ENCODE measurements around the gene ARMC7. TPM values are rescaled to one million over a fixed set of nuclear protein-coding genes. Genes with fewer than 3 reads are reported as not detected.

ARMC7 gene
- total RNA-seq, 1 experiment from 2014 or later: 2.6 TPM

DNA sequence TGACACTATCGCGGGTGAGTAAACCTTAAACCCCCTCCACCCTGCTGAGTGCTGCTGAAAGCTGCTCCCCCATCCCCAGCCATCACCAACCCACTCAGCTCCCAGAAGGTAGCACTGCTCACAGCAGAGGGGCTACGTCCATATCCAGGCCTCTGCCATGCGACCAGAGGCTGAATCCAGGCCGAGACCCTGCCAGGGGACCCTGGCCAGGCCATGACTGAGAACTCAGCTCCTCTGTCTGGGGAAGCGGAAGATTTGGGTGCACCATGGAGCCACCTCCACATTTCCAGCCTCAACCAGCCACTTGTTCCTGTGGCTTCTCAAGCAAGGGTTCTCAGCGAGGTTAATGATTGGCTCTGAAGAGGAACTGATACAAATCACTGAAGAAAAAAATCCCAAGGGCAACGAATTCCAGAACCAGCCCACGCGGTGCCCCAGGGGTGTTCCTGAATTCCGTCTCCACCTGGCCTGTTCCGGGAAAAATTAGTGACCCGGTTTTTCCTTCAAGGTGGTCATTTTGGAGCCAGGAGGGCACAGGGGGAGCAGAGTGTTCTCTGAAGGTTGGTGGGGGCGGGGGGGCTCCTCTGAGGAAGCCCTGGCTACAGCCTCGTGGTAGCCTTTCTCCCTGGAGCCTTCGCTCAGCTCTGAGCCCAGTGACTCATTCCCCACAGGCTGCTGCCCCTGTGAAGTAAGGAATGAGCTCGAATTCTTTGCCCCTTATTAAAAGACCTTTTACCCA lies 31.3 kb upstream of the ARMC7 start:
- peak; percentile 84 for DNase-seq (ENCODE audit: low read depth)

- no peak for DNase-seq (ENCODE audit: low read depth)
These were observed 30.8 kb upstream of the ARMC7 start for GRCh38 chr17:75079023-75079373.

GRCh38 chr17:75081611-75082540 lies 27.9 kb upstream of the ARMC7 start:
- DNase-seq (ENCODE audit: low read depth): no peak

DNA sequence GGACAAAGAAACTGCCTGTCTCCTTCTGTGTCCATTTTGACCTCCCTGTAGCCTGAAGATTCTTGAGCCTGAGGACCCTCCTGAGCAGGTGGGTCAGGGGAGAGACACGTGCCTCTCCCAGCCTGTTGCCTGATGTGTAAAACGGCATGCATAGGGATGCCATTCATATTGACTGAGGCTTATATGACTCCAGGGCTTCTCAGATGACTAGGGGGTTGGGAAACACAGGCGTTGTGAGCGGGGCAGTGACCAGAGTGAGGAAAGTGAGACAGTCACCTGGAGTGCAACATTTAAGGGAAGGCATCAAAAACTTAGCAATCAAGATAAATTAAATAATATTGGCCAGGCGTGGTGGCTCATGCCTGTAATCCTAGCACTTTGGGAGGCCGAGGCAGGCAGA lies 27.1 kb upstream of the ARMC7 start:
- no peak for DNase-seq (ENCODE audit: low read depth)

DNA sequence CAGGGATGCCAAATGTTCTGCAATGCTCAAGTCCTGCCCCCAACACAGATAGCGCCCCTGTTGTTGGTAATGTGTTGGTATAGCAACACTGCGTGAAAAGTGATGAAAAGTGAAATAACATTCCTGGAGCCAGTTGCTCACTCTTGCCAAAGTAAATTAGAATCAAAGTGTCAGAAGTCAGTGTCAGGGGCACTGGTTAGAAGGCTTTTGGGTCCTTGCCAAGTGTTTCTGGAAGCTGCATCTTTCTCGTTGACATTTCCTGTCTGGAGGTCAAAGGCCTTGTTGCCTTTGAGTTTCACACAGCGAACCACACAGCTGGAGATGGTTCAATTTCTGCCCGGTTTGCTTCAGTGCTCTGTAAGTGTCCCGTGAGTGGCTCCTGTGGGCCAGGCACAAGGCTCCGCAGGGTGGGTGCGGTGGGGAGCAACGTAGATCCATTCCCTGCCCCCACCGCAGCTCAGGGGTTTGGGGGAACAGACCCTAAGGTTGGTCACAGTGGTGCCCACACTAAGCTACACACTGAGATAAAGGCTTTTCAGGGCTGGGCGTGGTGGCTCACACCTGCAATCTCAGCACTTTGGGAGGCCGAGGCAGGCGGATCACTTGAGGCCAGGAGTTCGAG lies 25.6 kb upstream of the ARMC7 start:
- no peak for DNase-seq (ENCODE audit: low read depth)

DNA sequence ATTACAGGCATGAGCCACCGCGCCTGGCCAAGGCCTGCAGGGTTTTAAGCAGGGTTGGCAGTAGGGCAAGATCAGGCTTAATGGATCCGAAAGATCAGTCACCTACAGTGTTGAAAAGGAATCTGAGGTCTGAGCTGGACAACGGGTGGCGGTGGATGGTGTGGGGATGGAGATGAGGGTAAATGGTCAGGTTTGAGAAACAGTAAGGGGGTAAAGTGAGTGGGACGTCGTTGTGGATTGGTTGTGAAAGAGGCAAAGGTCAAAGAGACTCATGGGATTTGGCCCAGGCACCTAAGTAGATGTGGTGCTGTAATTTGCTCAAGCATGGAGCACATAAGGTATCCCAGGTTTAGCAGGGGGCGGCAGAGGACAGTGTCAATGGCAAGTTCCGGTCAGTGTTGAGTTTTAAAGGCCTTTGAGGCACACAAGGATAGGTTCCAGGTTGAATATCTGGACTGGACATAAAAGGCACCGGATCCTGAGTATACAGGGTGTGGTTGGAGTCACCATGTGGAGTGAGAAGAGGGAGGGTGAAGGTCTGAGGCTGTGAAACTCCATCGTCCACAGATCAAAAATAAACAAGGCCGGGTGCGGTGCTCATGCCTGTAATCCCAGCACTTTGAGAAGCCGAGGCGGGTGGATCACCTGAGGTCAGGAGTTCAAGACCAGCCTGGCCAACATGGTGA lies 23.1 kb upstream of the ARMC7 start:
- DNase-seq (ENCODE audit: low read depth): no peak

GRCh38 chr17:75087182-75087557 lies 22.6 kb upstream of the ARMC7 start:
- DNase-seq (ENCODE audit: low read depth): no peak

- DNase-seq (ENCODE audit: low read depth): no peak
These were observed 22.0 kb upstream of the ARMC7 start, which contains the start of gene SLC16A5 for GRCh38 chr17:75087558-75088453. TSS of gene SLC16A5 (plus strand) at chr17:75087954. CDS start at chr17:75093637, 5,683 bp downstream.

DNA sequence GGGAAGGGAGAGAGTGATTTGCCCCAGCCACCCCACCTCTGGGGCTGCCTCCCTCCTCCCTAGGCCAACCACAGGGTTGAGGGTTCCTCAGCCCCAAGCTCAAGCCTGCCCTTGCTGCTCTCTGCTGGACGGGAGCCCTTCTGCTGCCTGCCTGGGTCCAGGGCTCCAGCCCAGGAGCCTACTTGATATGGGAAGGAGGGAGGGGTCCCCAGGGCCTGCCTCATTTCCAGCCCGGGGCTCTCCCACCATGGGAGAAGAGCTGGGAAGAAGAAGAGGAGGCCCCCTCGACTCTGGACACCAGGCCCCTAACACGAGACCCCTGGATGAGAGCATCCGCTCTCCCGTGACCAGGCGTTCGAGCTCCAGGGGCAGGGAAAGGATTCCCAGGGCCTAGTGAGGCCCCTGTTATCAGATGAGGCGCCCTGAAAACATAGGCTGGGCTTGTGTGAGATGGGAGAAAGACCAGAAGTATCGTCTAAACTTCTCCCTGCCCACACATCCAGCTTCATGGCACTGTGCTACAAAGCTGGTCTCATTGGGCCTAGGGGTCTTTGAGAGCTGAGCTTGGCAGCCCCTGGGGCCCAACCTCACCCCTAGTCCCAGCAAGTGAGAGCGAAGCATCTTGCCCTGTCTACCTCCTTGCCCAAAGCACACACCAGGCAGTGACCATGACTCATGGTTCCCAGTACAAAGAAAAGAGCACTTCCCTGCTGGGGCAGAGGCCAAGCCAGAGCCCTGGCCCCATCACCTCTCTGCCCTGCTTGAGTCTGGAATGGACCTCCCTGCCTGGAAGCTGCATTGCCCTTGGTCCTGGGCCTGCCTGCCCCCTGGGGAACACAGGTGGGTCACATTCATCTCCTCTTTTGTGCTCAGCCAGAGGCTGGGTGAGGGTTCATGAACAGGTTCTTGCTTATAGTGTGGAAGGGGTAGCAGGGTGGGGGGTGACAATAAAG lies 21.0 kb upstream of the ARMC7 start:
- peak; percentile 32 for DNase-seq (ENCODE audit: low read depth)

GRCh38 chr17:75090871-75091854 lies 18.6 kb upstream of the ARMC7 start:
- no peak for DNase-seq (ENCODE audit: low read depth)

- no peak for DNase-seq (ENCODE audit: low read depth)
These were observed 17.9 kb upstream of the ARMC7 start for GRCh38 chr17:75091855-75092327.

DNA sequence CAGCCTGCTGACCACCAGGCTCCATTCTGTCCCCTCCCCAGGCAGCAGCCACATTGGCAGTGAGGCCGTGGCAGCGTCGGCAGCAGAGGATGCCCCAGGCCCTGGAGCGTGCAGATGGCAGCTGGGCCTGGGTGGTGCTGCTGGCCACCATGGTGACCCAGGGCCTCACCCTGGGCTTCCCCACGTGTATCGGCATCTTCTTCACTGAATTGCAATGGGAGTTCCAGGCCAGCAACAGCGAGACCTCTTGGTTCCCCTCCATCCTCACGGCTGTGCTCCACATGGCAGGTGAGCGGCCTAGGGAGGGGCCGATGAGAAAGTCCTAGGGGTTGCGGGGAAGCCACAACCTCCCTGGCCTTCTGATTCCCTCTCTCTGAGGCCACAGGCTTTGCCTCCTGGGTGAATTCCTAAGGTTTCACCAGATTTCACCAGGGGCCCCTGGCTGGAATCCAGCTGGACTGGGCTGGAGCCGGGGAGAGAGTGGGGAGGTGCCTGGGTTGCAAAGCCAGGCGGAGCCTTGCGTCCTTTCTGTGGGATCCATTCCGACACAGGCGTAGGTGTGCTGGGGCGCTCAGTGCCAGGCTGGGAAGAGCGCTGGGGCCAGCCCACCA lies 16.1 kb upstream of the ARMC7 start:
- DNase-seq (ENCODE audit: low read depth): no peak

DNA sequence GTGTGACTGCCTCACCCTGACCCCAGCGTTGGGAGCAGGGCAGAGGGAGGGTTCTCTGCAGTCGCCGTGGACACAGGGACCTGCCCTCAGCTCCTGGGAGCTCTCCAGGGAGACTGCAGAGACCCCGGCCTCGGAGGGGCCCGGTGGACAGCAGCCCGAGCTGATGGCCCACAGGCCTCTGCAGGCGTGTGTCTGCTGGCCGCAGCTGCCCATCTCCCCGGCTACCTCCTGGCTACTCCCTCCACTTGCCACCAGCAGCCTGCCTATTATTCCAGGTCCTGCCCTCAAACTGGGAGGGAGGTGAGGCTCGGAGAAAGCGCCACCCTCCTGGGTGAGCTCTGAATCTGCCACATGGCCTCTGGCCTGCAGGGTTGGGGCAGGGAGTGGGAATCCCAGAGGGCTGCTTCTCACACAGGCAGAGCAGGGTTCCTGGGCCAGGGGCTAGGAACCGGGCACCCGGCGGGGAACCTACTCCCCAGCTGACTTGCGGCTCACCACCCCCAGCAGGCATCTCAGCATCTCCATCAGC lies 14.8 kb upstream of the ARMC7 start:
- no peak for DNase-seq (ENCODE audit: low read depth)

DNA sequence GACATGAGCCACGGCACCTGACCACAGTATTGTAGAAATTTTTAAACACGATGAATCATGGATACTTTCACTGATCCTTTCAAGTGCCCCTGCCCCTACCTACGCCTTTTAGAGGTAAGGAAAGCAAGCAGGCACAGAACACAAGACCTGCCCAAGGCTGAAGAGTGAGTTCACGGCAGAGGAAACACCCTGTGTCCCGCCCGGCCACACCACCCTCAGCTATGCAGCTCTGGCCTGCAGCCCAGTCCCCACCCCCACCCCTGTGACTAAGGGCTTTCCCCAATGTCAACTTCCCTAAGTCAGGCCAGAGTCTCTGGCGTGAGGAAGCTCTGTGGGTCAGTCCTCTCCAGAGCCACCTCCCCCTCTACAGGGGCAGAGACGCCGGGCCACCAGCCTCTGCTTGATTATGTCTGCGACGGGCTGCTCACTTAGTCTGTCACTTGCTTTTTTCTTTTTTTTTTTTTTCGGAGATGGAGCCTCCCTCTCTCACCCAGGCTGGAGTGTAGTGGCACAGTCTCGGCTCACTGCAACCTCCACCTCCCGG lies 13.6 kb upstream of the ARMC7 start:
- DNase-seq (ENCODE audit: low read depth): peak; percentile 94

DNA sequence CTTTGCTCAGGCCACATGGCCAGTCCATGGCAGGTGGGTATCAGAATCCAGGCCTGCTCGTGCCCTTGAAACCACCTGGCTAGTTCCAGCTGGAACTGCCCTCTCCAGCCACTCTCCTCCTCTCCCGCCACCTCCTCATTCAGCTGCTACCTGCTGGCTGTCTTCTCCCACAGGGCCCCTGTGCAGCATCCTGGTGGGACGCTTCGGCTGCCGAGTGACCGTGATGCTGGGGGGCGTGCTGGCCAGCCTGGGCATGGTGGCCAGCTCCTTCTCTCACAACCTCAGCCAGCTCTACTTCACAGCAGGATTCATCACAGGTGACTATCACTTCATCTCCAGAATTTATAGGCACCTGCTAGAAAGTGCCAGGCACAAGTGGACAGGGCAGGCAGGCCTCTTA lies 11.9 kb upstream of the ARMC7 start:
- DNase-seq (ENCODE audit: low read depth): no peak

DNA sequence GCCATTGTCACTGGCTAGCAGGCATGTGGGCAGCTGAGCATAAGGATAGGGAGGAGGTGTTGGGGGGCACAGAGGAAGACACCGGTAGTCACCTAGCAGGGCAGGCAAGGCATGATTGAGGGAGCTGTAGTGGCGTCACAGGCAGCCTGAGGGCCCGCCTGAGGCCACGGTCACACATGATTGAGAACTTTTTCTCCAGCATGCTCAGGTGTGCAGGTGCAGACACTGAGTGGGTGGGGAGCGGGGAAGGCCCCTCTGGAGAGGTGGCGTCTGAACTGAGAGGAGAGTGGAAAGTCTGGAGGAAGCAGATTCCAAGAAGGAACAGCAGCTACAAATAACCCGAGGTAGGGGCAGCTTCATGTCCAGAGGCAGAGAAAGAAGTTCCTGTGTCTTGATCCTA lies 10.9 kb upstream of the ARMC7 start:
- no peak for DNase-seq (ENCODE audit: low read depth)

DNA sequence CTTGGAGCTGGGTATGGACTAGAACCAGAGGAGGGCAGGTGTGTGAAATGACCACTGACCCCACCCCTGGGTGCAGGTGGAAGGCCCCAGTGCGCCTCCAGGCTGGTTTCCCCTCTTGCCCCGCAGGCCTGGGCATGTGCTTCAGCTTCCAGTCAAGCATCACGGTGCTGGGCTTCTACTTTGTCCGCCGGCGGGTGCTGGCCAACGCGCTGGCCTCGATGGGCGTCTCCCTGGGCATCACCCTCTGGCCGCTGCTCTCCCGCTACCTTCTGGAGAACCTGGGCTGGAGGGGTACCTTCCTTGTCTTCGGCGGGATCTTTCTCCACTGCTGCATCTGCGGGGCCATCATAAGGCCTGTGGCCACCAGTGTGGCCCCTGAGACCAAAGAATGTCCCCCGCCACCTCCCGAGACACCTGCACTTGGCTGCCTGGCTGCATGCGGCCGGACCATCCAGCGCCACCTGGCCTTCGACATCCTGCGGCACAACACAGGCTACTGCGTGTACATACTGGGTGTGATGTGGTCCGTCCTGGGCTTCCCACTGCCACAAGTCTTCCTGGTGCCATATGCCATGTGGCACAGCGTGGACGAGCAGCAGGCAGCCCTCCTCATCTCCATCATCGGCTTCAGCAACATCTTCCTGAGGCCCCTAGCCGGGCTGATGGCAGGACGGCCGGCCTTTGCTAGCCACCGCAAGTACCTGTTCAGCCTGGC lies 9.7 kb upstream of the ARMC7 start:
- DNase-seq (ENCODE audit: low read depth): no peak

Data from Daoy (cell line).